ENCODE measurements around the gene FBRSL1. TPM values are rescaled to one million over a fixed set of nuclear protein-coding genes. Genes with fewer than 3 reads are reported as not detected.

Gene FBRSL1
- total RNA-seq, 1 experiment from 2014 or later, result 10.7 TPM

GRCh38 chr12:132496358-132496669 is 6.4 kb downstream of the FBRSL1 start:
- H3K9me3 ChIP-seq, result no peaks in the 10 kb centered on the region
- H3K27me3 ChIP-seq, result no peaks in the 10 kb centered on the region
- no peak overlapping the region for H3K4me3 ChIP-seq
- no peak for DNase-seq
- peaks cover 8% of the 10 kb centered on the region for H3K36me3 ChIP-seq

GRCh38 chr12:132496710-132497109 is 6.8 kb downstream of the FBRSL1 start:
- H3K27me3 ChIP-seq, result no peaks in the 10 kb centered on the region
- no peaks in the 10 kb centered on the region for H3K9me3 ChIP-seq
- no peak overlapping the region for H3K4me3 ChIP-seq
- DNase-seq, result no peak
- peaks cover 8% of the 10 kb centered on the region for H3K36me3 ChIP-seq

- no peak for DNase-seq
- no peaks in the 10 kb centered on the region for H3K27me3 ChIP-seq
- H3K36me3 ChIP-seq, result peaks cover 3% of the 10 kb centered on the region
- H3K4me3 ChIP-seq, result no peak overlapping the region
- no peaks in the 10 kb centered on the region for H3K9me3 ChIP-seq
Observed at GRCh38 chr12:132497514-132498405, 7.8 kb downstream of the FBRSL1 start.

GRCh38 chr12:132498931-132499330 is 9.0 kb downstream of the FBRSL1 start:
- H3K9me3 ChIP-seq, result no peaks in the 10 kb centered on the region
- H3K4me3 ChIP-seq, result no peak overlapping the region
- H3K27me3 ChIP-seq, result no peaks in the 10 kb centered on the region
- no peaks in the 10 kb centered on the region for H3K36me3 ChIP-seq
- DNase-seq, result no peak

GRCh38 chr12:132500142-132500855 is 10.3 kb downstream of the FBRSL1 start:
- no peaks in the 10 kb centered on the region for H3K9me3 ChIP-seq
- no peaks in the 10 kb centered on the region for H3K36me3 ChIP-seq
- DNase-seq, result no peak
- no peaks in the 10 kb centered on the region for H3K27me3 ChIP-seq
- H3K4me3 ChIP-seq, result no peak overlapping the region

GRCh38 chr12:132500856-132501180 is 10.9 kb downstream of the FBRSL1 start:
- H3K27me3 ChIP-seq, result no peaks in the 10 kb centered on the region
- H3K9me3 ChIP-seq, result no peaks in the 10 kb centered on the region
- H3K4me3 ChIP-seq, result no peak overlapping the region
- H3K36me3 ChIP-seq, result no peaks in the 10 kb centered on the region
- DNase-seq, result no peak

GRCh38 chr12:132501204-132501940 is 11.4 kb downstream of the FBRSL1 start:
- Histone ChIP-seq H3K9me3 (no peaks in the 10 kb centered on the region), H3K27me3 (no peaks in the 10 kb centered on the region), H3K36me3 (no peaks in the 10 kb centered on the region), H3K4me3 (no peak overlapping the region)
- no peak for DNase-seq

GRCh38 chr12:132502149-132502881 is 12.4 kb downstream of the FBRSL1 start:
- H3K27me3 ChIP-seq, result no peaks in the 10 kb centered on the region
- H3K9me3 ChIP-seq, result no peaks in the 10 kb centered on the region
- no peak for DNase-seq
- H3K36me3 ChIP-seq, result no peaks in the 10 kb centered on the region
- no peak overlapping the region for H3K4me3 ChIP-seq

GRCh38 chr12:132502882-132503193 is 12.9 kb downstream of the FBRSL1 start:
- Histone ChIP-seq H3K27me3 (no peaks in the 10 kb centered on the region), H3K36me3 (peaks cover under 1% of the 10 kb centered on the region; the same call in 1 of the 2 replicates), H3K9me3 (no peaks in the 10 kb centered on the region), H3K4me3 (no peak overlapping the region)
- no peak for DNase-seq

- Histone ChIP-seq H3K27me3 (no peaks in the 10 kb centered on the region), H3K36me3 (peaks cover 5% of the 10 kb centered on the region), H3K9me3 (no peaks in the 10 kb centered on the region), H3K4me3 (no peak overlapping the region)
- DNase-seq, result no peak
Observed at GRCh38 chr12:132503618-132504204, 13.8 kb downstream of the FBRSL1 start.

GRCh38 chr12:132505105-132505851 is 15.3 kb downstream of the FBRSL1 start:
- no peaks in the 10 kb centered on the region for H3K27me3 ChIP-seq
- no peak overlapping the region for H3K4me3 ChIP-seq
- no peaks in the 10 kb centered on the region for H3K9me3 ChIP-seq
- DNase-seq, result no peak
- peaks cover 7% of the 10 kb centered on the region for H3K36me3 ChIP-seq

- Histone ChIP-seq H3K36me3 (peaks cover 8% of the 10 kb centered on the region), H3K27me3 (no peaks in the 10 kb centered on the region), H3K4me3 (no peak overlapping the region), H3K9me3 (no peaks in the 10 kb centered on the region)
- no peak for DNase-seq
Observed at GRCh38 chr12:132505852-132506219, 15.9 kb downstream of the FBRSL1 start.

- no peaks in the 10 kb centered on the region for H3K9me3 ChIP-seq
- H3K4me3 ChIP-seq, result no peak overlapping the region
- no peak for DNase-seq
- no peaks in the 10 kb centered on the region for H3K27me3 ChIP-seq
- H3K36me3 ChIP-seq, result peaks cover 8% of the 10 kb centered on the region
Observed at GRCh38 chr12:132506328-132507160, 16.6 kb downstream of the FBRSL1 start.

- Histone ChIP-seq H3K36me3 (peaks cover 11% of the 10 kb centered on the region), H3K4me3 (no peak overlapping the region), H3K9me3 (no peaks in the 10 kb centered on the region), H3K27me3 (no peaks in the 10 kb centered on the region)
- DNase-seq, result no peak
Observed at GRCh38 chr12:132507161-132507538, 17.2 kb downstream of the FBRSL1 start.
